Esophagus mucosa (tissue), 1 donor: ENCODE results near the gene TTC31. TPM values are rescaled to one million over a fixed set of nuclear protein-coding genes. Genes with fewer than 3 reads are reported as not detected.
A peak's percentile ranks its signal among the peaks of the same experiment; 100 is the strongest.

Experiments
- ATAC-seq: fragments of 200-7000 bp; cut with Tn5 transposase; one replicate; pipeline ENCODE4 v1.9.1; 2020
- total RNA-seq: library from RNA; stranded (reverse); gene quantifications from one replicate; pipeline ENCODE4 v1.2.4, GENCODE V29; 2023
- donor health status: DM: yes; HTN: yes; CAD: no.

TTC31 gene
- total RNA-seq, 1 donor from 2014 or later: 10.5 TPM

DNA sequence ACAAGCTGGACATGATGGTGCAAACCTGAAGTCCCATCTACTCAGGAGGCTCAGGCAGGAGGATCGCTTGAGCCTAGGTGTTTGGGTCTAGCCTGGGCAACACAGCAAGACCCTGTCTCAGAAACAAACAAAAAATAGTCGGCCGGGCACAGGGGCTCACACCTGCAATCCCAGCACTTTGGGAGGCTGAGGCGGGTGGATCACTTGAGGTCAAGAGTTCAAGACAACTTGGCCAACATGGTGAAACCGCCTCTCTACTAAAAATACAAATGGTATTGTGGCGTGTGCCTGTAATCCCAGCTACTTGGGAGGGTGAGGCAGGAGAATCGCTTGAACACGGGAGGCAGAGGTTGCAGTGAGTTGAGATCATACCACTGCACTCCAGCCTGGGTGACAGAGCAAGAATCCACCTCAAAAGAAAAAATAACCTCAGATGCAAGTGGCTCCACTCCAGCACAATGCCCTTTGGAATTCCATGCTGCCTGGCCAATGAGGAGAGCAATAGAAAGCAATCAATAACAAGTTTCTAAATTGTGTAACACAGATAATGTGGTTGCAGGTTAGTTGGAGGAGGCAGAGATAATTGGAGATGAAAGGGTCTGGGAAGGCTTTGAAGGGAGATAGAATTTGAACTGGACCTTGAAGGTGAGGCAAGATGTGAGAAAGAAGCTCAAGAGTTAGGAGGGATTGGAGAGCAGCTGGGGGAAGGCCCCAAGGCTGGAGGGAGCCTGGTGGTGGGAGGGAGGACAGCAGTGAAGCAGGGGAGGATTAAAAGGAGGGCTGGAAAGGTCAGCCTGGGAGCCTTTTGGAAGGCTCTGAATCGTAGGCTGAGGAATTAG is 6.0 kb downstream of the TTC31 start:
- ATAC-seq: no peak

DNA sequence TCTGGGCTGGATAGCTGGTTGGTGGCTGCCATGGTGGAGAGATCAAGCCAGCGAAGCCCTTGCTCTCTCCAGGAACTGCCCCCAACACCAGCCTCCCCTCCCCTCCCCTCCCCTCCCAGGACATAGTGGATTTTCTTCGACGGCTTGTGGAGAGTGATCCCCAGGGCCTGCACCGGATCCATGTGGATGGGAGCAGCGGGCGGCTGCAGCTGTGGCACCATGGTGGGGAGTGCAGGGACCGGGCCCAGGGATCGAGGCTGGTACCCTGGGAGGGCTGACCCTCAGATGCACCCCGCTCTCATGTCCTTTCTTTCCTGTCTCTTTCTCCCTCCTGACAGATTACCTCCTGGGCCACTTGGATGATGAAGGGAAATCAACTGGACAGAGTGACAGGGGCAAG is 7.0 kb downstream of the TTC31 start:
- no peak for ATAC-seq

DNA sequence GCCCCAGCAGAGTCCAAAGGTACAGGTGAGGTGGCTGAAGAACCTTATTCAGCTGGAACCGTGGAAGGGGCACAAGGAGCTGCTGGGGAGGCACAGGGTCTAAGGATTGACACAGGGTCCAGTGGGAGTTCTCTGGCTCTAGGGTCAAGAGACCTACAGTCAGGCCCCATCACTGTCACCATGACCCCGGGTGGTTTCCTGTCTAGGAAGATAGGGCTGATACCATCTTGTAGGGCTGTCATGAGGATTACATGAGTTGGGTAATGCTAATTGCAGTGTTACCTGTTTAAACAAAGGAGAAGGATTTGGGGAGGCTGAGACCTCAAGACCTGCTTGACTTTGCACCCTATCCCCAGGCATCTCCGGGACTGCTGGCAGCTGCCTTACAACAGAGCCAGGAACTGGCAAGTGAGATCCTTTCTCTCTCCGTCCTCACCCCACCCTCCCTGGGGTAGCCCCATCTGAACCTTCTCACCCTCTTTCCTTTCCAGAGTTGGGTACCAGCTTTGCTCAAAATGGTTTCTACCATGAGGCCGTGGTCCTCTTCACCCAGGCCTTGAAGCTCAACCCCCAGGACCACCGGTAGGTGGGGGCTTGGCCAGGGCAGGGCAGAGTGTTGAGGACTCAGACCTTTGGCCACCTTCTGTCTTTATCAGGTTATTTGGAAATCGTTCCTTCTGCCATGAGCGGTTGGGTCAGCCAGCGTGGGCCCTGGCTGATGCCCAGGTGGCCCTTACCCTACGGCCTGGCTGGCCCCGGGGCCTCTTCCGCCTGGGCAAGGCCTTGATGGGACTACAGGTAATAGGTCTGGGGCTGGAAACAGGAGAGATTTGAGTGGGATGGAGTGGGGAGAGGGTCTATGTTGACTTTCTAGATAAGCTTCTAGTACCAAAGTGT is 9.0 kb downstream of the TTC31 start:
- no peak for ATAC-seq

DNA sequence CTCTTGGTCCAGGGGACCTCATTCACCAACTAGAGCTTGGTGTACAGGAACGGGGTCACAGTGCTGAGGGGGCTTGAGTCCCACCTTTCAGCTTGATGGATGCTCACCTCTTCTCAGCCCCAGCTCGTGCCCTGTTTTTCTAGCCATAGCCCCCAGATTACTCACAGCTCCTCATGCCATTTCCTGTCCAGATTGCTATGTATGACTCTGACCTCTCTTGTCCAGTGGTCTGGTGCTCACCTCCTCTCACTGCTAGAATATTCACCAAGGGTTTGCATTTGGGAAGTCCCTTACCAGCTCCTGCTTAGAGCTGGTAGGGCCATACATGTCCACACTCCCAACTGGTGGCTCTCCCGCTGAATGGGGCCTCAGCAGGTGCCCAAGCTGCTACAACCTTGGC is 10.7 kb downstream of the TTC31 start:
- ATAC-seq: no peak

DNA sequence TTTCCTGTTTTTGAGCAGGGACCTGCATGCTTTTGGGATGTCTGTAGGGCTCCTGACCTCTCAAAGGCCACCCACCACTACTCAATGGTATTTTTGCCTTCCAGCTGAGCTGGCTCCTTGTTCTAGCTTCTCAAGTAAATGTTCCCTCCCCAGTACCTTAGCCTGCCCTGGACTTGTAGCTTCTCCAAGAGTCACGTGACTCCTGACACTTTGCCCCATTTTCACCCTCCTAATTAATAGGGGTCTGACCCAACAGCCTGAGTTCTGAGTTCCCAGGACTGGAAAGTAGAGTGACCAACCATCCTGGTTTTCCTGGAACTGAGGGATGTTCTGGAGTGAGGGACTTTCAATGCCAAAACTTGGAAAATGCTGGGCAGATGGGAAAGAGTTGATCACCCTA is 12.6 kb downstream of the TTC31 start:
- ATAC-seq: no peak

DNA sequence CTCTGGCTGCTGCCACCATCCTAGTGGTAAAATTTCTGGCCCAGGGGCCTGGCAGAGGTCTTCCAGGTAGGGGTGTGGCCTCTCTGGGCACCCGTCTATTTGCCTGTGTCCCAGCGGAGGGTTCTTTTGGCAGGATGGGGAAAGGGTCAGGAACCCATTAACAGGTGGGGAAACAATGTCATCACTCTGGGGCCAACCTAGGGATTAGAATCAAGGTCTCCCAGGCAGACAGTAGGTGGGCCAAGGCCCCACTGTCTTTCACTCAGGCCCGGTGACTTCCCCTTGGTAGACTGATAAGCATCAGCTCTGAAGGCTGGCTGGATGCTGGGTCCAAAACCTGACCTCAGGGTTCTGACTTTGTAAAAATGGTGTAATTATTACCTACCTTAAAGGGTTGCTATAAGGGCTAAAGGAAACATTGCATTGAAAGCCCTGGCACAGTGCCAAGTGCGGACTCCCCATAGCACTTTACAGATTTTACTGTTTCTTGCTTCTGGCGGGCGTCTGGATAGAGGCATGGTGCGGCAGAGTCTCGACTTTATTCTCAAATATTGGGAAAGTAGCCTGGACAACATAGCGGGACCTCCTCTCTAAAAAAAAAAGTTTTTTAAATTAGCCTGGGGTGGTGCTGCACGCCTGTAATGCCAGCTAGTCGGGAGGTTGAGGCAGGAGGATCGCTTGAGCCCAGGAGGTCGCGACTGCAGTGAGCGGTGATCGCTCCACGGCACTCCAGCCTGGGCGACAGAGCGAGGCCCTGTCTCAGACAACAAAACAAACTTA is 14.3 kb downstream of the TTC31 start:
- no peak for ATAC-seq

DNA sequence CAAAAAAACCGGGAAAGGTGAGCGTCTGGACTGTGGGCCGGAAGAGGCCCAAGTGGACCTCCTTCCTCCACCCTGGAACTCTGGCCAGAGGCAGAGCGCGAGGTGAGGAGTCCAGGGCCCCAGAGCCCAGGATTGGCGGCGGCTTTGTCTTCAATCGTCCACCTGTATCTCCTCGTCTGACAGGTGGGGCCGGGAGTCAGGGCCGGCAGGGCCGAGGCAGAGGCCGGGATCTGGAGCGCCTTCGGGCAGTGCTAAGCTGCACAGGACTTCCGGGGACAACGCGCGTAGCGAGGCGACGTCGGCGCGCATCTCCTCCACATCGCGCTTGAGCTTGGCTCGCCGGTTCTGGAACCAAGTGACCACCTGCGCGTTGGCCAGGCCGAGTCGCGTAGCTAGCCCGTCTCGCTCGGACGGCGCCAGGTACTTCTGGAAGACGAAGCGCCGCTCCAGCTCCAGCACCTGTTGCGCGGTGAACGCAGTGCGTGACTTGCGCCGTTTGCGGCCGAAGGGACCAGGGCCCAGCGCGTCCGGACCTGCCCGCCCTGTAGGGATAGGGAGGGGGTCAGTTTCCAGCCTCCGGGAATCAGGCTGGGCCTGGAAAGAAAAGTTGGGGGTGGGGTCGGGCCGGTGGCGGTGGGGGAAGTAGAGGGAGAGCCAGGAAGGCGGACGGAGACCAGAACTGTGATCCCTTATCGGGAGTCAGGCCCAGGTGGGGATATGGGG is 15.1 kb downstream of the TTC31 start:
- peak; percentile 41 for ATAC-seq

DNA sequence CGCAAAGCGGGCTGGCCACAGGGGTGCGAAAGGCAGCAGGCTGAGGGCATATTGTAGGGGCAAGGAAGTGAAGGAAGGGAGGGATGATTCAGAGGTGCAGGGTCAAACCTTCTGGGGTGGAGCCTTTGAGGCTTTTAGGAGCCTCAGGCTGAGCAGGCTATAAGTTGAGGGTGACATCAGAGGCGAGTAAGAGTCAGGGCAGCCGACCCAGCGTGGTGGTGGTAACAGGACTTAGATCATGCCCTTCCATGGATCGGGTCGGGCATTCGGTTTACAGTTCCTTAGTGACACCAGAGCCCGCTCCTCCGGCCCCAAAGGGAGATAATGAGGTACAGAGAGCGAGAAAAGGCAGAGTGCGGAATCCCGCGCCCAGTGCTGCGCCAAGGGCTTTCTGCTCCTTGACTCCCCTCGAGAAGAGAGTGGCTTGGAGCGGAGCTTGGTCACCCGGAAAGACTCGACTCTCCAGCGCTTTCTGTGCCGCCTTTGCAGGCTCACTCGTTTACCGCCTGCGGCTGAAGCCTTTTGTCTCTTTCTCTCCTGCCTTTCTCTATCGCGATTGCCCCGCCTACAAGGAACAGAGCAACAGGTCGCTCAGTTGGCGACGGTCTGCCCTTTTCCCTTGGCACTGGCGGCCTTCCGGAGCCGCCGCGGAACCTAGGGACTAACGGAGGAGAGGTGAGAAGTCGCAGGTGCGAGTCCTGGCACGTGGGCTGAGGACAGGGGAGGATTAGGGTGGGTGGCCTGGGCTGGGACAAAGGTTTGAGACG is 15.8 kb downstream of the TTC31 start:
- peak; percentile 63 for ATAC-seq

DNA sequence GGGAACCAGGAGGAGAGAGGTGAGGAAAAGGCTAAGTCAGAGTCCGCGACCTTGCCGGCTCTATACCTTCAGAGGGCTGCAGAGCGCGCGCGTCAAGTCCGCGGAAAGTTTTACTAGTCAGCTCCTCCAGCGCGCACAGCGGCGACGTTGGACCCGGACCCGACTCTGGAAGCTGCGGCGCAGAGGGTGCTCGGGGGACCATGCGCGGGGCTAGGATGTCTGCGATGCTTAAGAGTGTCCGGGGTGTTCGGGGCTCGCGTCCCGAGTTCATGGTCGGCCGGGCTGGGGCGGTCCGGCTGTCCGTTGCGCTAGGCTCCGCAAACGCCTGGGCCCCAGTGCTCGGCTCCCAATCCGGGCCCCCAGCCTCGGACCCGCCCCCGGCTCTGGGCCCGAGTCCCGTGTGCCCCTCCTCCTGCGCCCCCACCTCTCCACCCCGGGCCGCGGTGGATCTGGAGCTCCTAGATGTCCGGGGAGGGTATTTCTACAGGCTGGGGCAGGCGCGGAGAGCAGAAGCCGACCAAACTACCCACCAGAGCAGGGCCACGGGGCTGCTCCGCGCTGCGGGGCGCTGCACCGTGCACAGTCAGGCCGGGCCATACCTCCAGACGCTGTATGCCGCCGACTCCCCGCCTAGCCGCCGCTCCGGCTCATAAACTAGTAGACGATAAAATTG is 16.5 kb downstream of the TTC31 start, which contains the start of gene LBX2:
Gene LBX2, minus strand, starts transcription at position 337 of the 673 bp plus-strand sequence. Its CDS starts 66 bp downstream, at position 271.
- no peak for ATAC-seq

DNA sequence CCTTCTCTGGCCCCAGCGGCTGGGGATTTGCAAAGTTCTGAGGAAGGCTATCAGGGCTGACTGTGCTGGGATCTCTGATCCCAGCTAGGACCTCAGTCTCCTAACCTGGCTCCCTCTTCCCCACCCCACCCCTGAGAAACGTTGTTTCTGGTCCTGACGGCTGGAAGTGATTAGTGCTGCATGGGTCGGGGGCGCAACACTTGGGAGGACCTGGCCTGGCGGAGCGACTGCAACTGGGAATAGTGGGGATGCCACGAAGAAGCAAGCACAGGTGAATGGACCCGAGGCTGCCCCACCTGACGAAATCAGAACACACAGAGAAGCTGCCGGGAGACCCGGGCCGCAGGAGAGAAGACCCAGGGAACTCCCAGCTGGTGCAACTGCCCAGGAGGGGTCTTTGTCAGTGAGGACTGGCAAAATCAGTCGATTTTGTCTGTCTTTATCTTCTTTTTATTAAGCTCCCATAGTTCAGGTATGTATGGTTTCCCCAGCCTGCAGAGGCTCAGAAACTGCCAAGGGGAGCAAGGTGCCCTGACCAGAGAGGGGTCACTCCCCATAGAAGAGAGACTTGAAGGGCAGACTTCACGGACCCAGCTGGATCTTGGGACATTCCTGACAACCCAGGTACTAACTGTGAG is 17.2 kb downstream of the TTC31 start:
- ATAC-seq: no peak

DNA sequence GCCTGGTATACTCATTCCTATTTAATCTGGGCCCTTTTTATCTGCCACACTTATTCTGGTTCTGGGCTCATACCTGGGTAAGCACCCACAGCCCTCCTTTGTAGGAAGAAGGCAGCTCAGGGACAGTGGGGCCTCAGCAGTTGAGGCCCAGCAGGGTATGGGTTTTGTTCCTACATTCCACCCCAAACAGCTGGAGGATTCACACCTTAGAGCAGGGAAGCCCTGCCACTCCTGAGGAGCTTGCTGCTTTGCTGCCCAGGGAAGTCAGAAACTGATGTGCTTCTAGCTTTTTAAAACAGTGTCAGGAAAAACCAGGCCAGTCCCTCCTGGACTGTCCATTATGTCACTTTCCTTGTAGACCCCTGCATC is 17.7 kb downstream of the TTC31 start:
- no peak for ATAC-seq

DNA sequence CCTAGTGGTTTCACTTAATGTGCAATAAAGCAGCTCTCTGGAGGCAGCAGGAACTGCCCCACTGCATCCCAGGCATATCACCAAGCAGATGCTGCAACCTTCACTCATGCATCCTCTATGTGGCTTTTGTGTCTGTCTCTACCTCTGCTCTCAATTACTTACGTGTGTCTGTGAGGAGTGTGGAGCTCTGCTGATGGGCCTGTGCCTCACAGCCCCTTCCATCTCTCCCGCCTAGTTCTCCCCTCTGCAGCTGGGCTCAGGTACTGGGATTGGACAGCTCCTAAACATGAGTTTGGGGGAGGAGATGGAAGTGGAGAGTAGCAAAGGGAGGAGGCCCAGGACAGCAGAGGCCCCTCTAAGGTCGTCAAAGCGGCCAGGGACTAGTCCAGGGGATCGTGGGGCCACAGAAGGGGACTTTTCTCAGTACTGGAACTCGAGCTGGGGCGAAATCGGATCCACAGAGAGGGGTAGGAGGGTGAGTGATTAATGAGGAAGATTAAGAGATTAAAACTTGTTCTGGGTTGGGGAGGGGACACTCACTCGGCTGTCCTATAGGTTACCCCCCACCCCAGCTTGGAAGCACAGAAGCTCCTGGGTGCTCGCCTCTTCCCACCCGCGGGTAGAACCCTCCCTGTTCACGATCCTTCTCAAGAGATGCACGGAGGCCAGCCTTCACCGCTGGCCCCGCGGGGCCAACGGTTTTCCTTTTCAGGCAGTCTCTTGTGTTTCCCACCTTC is 18.6 kb downstream of the TTC31 start:
- ATAC-seq: no peak

DNA sequence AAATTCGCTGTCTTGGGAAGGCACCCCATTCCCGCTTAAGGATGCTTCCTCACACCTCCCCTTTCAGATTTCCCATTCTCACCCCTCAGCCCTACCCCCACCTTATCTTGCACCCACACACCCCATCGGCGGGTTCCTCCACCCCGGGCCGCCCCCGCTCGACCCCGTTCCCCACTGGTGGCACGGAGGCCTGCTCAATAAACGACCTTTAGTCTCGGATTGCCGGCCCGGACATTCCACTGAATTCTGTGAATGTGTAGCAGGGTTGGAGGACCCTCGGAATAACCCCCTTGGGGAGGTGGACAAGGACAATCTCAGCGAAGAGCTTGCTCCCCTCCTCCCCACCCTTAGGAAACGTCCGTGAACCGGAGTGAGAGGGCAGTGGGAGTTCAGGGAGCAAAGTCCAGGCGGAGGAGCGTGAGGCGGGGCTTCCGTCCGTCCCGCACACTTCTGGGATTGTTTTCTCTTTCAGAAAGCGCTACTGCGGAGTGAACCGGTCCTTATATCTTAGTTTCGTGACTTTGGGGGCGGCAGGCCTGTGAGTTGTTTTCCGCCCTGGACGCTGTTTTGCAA is 19.4 kb downstream of the TTC31 start:
- no peak for ATAC-seq

DNA sequence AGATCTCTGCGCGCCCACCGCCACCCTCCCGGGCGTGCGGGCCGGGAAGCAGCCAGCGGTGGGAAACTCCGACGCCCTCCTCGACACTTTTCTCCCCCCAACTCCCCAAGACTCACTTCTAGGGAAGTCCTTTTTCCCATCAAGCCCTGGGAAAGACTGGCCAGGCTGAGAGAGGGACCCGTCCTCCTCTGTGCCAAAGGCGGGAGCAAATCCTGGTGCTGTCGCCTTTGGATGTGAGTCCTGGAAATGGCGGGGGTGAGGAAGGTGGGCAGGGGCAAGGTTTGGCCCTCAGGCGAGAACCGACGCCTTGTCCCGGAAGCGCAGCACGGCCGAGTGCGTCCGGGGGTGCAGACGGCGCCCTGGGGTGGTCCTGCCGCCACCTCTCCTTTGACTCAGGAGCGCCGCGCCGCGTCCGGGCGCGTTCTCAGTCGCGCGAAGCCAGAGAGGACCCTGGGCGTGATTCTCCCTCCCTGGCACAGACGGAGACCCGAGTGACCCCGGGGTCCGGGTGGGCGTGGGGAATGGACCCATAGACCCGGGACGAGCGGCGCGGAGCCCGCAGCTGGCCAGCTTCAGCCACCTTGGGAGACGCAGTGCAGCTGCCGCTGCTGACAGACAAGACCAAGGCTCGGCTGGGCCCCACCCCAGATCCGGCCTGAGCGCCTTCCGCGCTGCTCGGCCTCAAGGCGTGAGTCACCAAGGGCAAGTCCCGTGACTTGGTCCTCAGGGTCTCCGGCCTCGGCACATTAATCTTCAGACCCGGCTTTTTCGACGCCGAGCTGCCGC is 20.0 kb downstream of the TTC31 start:
- peak; percentile 49 for ATAC-seq

DNA sequence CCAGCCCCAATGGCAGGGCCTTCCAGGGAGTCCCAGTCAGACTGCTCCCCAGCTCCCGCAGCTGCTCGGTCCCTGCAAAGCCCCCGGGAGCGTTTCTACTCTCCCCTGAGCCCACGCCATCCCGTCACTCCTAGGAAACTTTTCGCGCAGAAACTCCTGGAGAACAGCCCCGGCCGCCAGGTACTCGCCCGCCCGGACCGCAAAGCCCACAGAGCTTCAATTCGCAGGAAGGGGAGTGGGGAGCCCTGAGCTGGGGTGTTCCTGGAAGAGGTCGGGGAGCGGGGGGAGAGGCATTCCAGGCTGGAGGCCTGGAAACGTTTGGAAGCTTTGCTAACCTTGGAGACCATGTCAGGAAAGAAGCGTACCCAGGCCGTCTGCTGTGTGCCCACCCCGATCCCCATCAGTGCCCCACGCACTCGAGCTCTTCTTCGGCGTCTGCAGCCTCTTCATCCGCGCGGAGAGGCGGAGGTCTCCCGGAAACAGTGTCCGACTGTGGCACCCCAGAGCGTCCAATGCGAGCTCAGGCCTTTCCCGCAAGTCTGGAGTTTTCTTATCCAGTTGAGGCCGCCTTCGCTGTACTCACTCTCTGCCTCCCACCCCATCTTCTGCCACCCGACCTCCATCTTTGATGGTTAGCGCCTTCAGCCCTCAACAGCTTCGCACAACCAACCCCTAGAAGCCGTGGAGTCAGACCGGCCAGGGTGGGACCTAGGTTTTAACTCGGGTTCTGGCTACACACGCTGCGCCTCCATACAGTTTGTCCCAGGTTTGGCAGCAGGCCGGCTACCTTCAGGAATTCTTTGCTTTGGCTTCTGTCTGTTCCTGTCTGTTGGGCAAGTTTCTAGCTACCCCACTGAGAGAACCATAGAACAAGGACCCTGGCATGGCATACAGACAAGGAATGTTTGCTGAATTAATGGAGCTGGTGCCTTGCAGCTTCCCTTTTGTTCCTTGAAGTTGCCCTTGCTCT is 20.9 kb downstream of the TTC31 start:
- ATAC-seq: no peak

DNA sequence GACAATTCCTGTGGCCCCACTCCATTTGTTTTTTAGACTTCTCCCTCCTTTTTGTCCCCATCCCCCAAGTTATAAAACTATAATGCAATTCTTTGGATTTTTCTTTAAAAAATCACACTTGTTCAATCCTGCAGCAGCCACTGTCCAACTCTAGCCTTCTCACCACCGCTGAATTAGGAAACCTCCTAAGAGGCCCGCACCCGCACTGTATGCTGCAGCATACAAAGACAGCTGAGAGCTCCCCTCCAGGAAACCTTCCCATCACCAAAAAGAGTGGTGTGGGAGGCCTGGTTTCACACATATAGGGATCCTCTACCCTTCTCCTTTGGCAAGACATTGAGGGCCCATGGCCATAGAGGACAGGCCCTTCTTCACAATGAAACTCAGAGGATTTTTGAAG is 21.7 kb downstream of the TTC31 start:
- ATAC-seq: no peak
